Kidney capillary endothelial cell (primary cell): ENCODE data around the gene SV2B.
A peak's percentile ranks its signal among the peaks of the same experiment; 100 is the strongest.

ENCODE experiments used
- DNase-seq: peaks from one replicate; pipeline ENCODE4 v3.0.0-alpha.2; 2018; ENCODE audit warnings: low spot score

SV2B gene

GRCh38 chr15:91193378-91193720, 93.3 kb downstream of the SV2B start:
- no peak for DNase-seq

- DNase-seq, result no peak
These were observed 96.1 kb downstream of the SV2B start for GRCh38 chr15:91196127-91196526.

GRCh38 chr15:91196768-91197167, 96.7 kb downstream of the SV2B start:
- no peak for DNase-seq

GRCh38 chr15:91199511-91199910, 99.5 kb downstream of the SV2B start:
- no peak for DNase-seq

- no peak for DNase-seq
These were observed 100.2 kb downstream of the SV2B start for GRCh38 chr15:91200101-91200754.

GRCh38 chr15:91202510-91203102, 102.5 kb downstream of the SV2B start:
- DNase-seq, result no peak

- no peak for DNase-seq
These were observed 103.7 kb downstream of the SV2B start for GRCh38 chr15:91203619-91204203.

GRCh38 chr15:91208371-91208770, 108.3 kb downstream of the SV2B start:
- no peak for DNase-seq

- DNase-seq, result no peak
These were observed 109.3 kb downstream of the SV2B start for GRCh38 chr15:91209318-91209717.

GRCh38 chr15:91209726-91210125, 109.7 kb downstream of the SV2B start:
- DNase-seq, result no peak

GRCh38 chr15:91214675-91215590, 114.9 kb downstream of the SV2B start:
- no peak for DNase-seq

- no peak for DNase-seq
These were observed 115.9 kb downstream of the SV2B start for GRCh38 chr15:91216000-91216399.

- no peak for DNase-seq
These were observed 119.1 kb downstream of the SV2B start for GRCh38 chr15:91219206-91219605.

- DNase-seq, result no peak
These were observed 122.0 kb downstream of the SV2B start for GRCh38 chr15:91222052-91222451.

- no peak for DNase-seq
These were observed 123.8 kb downstream of the SV2B start for GRCh38 chr15:91223863-91224262.

GRCh38 chr15:91224755-91225380, 124.8 kb downstream of the SV2B start:
- peak; percentile 8 for DNase-seq

- DNase-seq, result no peak
These were observed 125.7 kb downstream of the SV2B start for GRCh38 chr15:91225741-91226140.

- no peak for DNase-seq
These were observed 127.1 kb downstream of the SV2B start for GRCh38 chr15:91227117-91227516.

- no peak for DNase-seq
These were observed 127.7 kb downstream of the SV2B start for GRCh38 chr15:91227766-91228165.

GRCh38 chr15:91228383-91228782, 128.3 kb downstream of the SV2B start:
- no peak for DNase-seq

- DNase-seq, result no peak
These were observed 128.8 kb downstream of the SV2B start for GRCh38 chr15:91228890-91229289.

- no peak for DNase-seq
These were observed 131.6 kb downstream of the SV2B start for GRCh38 chr15:91231703-91232102.
